Mammary epithelial cell (primary cell): ENCODE measurements around the gene TSNAX.

ENCODE experiments used
- CTCF ChIP-seq, 2 donors: IDR thresholded peaks in 1 of 2; conservative IDR thresholded peaks in 1 of 2; 2 replicates each; pipeline ENCODE4 v1.5.1; 2011 to 2012; ENCODE audit warnings: inconsistent platforms in 2 of 2, low read length in 2 of 2, mild to moderate bottlenecking in 2 of 2, control low read depth in 1 of 2, low read depth in 1 of 2; ENCODE audit not compliant: insufficient read depth in 1 of 2; ENCODE audit errors: extremely low read depth in 1 of 2
- EZH2 ChIP-seq: IDR thresholded peaks from 2 replicates; pipeline ENCODE4 v1.6.1; 2012; ENCODE audit warnings: low read length, inconsistent platforms, borderline replicate concordance

- TF ChIP-seq CTCF (conservative IDR thresholded peaks at IDR 0.05 in 1 of 2, IDR thresholded peaks at IDR 0.05 in 1 of 2; ENCODE audit: extremely low read depth in 1 of 2, insufficient read depth in 1 of 2, low read depth in 1 of 2, low read length in 2 of 2) = no peak
- TF ChIP-seq EZH2 = no peak
Observed at GRCh38 chr1:231594123-231594522, 65.7 kb downstream of the TSNAX start.
